ENCODE data around the gene SLC6A6.

DNA sequence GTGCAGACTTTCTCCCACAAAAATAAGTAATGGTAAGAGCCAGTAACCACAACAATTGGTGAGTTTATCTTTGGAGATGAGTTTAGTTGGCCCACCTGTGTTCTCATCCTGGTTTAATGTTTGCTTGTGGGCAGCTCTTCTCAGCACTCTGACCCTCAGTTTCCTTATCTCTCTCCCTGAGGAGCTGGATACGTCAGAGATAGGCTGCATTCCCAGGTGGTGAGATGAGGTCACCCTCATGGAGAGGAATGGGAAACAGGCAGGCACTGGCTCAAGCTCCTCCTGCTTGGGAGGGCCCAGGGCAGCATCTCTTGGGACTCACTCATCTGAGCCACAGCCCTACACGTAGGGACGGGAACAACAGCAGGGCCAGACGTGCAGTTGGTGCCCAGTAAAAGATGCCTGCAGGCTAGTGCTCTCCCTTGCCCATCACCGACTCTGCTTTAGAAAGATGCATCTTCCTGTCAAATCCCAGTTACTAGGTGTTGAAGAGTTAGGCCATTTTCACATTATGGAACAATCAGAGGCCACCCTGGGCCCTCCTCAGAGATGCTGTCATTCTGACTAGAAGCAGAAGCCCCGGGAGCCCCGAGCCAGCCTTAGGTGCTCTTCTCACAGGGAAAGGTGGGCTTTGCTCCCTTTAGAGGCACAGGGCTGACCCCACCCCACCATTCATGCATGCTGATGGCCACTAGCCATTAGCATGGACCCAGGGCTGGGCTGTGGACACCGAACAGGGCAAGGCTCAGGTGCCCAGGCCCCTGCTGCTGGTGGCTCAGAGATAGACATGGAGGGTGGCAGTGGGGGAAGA, 78.0 kb downstream of the SLC6A6 start:
- TF ChIP-seq, protein P1, sequence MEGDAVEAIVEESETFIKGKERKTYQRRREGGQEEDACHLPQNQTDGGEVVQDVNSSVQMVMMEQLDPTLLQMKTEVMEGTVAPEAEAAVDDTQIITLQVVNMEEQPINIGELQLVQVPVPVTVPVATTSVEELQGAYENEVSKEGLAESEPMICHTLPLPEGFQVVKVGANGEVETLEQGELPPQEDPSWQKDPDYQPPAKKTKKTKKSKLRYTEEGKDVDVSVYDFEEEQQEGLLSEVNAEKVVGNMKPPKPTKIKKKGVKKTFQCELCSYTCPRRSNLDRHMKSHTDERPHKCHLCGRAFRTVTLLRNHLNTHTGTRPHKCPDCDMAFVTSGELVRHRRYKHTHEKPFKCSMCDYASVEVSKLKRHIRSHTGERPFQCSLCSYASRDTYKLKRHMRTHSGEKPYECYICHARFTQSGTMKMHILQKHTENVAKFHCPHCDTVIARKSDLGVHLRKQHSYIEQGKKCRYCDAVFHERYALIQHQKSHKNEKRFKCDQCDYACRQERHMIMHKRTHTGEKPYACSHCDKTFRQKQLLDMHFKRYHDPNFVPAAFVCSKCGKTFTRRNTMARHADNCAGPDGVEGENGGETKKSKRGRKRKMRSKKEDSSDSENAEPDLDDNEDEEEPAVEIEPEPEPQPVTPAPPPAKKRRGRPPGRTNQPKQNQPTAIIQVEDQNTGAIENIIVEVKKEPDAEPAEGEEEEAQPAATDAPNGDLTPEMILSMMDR (IDR thresholded peaks at IDR 0.05) = no peak
- TF ChIP-seq EZH2 (IDR thresholded peaks at IDR 0.05) = no peak

All from neural progenitor cell (in vitro differentiated cells).